ENCODE data around the gene RELL1.

RELL1 gene

DNA sequence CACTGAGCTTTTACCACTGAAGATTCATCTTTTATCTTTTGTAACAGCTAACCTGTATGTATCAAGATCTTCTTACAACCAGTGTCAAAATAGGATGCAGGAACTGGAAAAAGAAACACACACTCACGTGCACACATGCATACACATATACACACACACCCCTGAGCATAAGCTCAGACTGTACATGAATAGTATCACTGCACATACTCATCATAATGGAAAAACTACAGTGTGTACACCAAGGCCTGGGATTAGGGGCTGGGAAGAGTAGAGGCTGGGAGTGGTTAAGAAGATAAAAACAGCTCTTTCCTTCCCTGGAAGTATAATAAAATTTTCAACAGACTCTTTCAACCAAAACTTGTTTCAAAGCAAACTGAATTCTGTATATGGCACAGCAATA is 73.4 kb downstream of the RELL1 start:
- no peak overlapping the region for H3K4me3 ChIP-seq (ENCODE audit: low read length)
- no peak for DNase-seq (ENCODE audit: low read depth, low spot score)

- H3K4me3 ChIP-seq (ENCODE audit: low read length) = no peak overlapping the region
- DNase-seq (ENCODE audit: low read depth, low spot score) = no peak
Measured at GRCh38 chr4:37609626-37610025, 76.5 kb downstream of the RELL1 start.

- H3K4me3 ChIP-seq (ENCODE audit: low read length) = no peak overlapping the region
- DNase-seq (ENCODE audit: low read depth, low spot score) = no peak
Measured at GRCh38 chr4:37607018-37607417, 79.2 kb downstream of the RELL1 start.

- no peak overlapping the region for H3K4me3 ChIP-seq (ENCODE audit: low read length)
- no peak for DNase-seq (ENCODE audit: low read depth, low spot score)
Measured at GRCh38 chr4:37605843-37606565, 80.2 kb downstream of the RELL1 start.

GRCh38 chr4:37604461-37604860 is 81.7 kb downstream of the RELL1 start:
- H3K4me3 ChIP-seq (ENCODE audit: low read length) = no peak overlapping the region
- no peak for DNase-seq (ENCODE audit: low read depth, low spot score)

- H3K4me3 ChIP-seq (ENCODE audit: low read length) = no peak overlapping the region
- no peak for DNase-seq (ENCODE audit: low read depth, low spot score)
Measured at GRCh38 chr4:37603711-37604110, 82.5 kb downstream of the RELL1 start.

GRCh38 chr4:37603070-37603468 is 83.1 kb downstream of the RELL1 start:
- H3K4me3 ChIP-seq (ENCODE audit: low read length) = no peak overlapping the region
- DNase-seq (ENCODE audit: low read depth, low spot score) = peak; percentile 25

DNA sequence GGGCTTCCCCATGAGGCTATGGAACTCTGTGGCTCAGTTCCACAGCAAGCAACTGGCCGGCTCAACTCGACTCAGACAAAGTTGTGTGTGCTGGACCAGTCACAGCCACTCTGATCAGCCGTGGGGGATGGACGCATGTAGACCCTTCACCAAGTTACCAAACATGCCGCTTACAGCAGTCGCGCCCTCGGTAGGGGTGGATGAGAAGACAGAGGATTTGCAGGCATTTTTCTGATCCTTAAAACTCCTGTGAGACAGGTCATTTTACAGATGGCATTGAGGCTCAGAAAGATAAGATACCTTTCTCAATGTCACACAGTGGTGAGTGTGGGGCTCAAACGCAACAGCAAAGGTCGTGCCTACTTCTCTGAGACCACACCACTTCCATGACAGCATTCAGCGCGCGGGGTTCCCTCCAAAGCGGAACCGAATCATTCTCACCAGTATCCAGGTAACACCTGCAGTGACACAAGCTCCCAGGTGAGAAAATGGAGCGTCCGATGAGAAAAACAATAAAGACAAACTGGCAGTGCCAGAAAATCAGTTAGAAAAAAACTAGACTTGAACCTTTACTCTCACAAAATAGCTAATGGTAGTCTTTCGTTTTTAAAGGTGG is 83.6 kb downstream of the RELL1 start:
- DNase-seq (ENCODE audit: low read depth, low spot score) = no peak

DNA sequence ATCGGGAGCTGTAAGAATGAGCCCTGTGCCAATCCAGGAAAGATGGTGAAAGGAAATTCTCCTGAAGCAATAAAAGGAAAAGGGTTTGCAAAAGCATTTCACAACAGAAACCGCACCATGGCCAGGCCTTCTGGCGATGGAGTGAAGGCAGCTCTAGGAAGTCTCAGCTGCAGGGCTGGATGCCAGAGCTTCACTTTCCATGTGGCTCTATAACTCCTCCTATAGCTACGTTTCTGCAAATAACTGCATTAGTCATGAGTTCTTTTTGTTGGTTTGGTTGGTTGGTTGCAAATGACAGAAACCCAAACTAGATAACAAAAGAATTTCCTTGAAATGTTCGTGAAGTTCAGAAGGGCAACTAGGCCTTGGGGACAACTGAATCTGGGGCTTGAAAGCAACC is 84.6 kb downstream of the RELL1 start:
- no peak overlapping the region for H3K4me3 ChIP-seq (ENCODE audit: low read length)
- DNase-seq (ENCODE audit: low read depth, low spot score) = no peak

More for the DNA sequence above, 83.6 kb downstream of the RELL1 start:
- H3K4me3 ChIP-seq (ENCODE audit: low read length) = no peak overlapping the region

- no peak for DNase-seq (ENCODE audit: low read depth, low spot score)
- no peak overlapping the region for H3K4me3 ChIP-seq (ENCODE audit: low read length)
Measured at GRCh38 chr4:37599092-37599790, 86.9 kb downstream of the RELL1 start.

DNA sequence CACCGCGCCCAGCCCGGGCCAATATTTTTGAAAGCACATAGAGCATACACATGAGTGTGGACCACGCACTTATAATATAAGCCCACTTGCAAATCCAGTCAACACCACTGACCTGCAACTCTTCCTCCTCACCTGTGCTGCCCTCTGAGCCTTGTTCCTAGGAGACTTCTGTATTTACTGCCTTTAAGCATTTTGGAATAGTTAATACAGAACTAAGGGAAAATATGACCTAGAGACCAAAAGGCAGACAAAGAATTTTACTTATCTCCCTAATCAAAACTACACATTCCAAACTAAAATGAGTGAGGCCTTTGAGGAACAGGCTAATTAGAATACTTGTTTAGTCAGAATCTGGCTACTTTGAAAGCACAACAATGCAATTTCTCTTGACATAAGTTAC is 89.1 kb downstream of the RELL1 start:
- H3K4me3 ChIP-seq (ENCODE audit: low read length) = no peak overlapping the region
- no peak for DNase-seq (ENCODE audit: low read depth, low spot score)

- no peak overlapping the region for H3K4me3 ChIP-seq (ENCODE audit: low read length)
- DNase-seq (ENCODE audit: low read depth, low spot score) = no peak
Measured at GRCh38 chr4:37595875-37596680, 90.1 kb downstream of the RELL1 start.

DNA sequence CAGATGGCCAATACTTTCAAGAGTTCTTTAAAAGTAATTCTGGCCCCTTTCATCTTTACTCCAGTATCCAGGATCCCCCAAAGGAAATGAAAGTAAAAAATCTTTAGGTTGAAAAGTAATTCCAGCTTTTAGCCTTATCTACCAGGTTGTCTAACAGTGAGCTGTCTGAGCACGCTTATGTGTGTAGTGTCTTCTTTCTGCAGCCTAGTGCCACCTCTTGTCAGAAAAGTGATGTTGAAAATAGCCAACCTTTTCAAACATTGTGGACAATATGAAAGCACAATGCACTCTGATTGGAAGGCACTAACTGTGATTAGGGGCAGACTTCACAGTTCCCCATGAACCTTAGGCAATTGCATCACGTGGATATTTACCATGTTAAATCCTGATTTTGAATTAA is 92.1 kb downstream of the RELL1 start:
- no peak for DNase-seq (ENCODE audit: low read depth, low spot score)
- H3K4me3 ChIP-seq (ENCODE audit: low read length) = no peak overlapping the region

DNA sequence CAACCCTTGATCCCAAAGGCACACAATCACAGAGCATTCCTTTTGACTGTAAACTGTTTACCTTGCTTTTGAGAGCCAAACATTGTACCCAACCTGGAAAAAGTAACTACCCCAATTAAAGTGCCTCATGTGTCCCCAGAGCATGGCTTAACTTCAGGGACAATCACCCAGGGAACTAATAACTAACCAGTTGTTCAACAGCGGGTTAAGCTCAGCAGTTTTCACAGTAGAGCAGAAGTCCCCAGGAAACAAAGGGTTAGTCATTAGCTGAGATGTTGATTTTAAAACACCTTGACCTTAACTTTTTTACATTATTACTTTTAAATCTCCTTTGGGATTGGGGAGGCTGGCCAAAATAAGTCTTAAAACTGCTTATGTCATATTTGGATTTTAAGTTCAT is 94.8 kb downstream of the RELL1 start:
- DNase-seq (ENCODE audit: low read depth, low spot score) = no peak
- H3K4me3 ChIP-seq (ENCODE audit: low read length) = no peak overlapping the region

GRCh38 chr4:37590016-37590415 is 96.2 kb downstream of the RELL1 start:
- H3K4me3 ChIP-seq (ENCODE audit: low read length) = no peak overlapping the region
- DNase-seq (ENCODE audit: low read depth, low spot score) = no peak

DNA sequence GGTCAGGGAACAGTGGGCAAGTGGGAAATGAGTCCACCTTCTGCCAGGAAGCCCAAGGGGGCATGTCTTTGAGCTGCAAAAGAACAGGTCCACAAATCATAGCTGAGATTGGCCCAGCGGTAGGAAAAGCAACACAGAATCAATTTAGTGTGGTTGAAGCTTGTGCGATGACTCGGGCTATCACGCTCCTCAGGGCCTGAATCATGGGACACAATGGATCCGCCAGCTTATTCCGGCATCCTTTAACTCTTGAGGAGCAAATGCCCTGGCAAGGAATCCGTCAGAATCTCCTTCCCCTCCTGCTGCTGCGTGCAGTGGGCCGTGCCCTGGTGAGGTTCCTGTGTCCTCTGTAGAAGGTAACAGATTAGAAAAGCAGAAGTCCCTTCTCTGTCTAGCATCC is 98.0 kb downstream of the RELL1 start:
- no peak for DNase-seq (ENCODE audit: low read depth, low spot score)
- no peak overlapping the region for H3K4me3 ChIP-seq (ENCODE audit: low read length)

DNA sequence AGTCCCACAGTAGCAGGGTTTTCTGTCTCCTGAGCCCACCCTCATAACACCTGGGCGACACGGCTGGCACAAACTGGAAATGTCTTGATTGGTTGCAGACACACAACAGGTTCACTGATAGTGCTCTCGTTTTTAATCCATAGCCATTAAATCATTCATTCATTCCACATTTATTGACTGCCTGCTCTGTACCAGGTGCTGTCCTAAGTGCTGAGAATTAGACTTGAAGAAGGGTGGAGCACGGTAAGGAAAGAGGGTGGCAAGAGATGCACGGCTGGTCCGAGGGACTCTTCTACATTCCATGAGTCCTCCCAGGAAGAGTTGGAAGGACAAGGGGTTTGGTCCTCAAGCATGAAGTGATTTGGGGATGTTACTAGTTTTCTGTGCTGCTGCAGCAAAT is 100.0 kb downstream of the RELL1 start:
- DNase-seq (ENCODE audit: low read depth, low spot score) = no peak
- no peak overlapping the region for H3K4me3 ChIP-seq (ENCODE audit: low read length)

DNA sequence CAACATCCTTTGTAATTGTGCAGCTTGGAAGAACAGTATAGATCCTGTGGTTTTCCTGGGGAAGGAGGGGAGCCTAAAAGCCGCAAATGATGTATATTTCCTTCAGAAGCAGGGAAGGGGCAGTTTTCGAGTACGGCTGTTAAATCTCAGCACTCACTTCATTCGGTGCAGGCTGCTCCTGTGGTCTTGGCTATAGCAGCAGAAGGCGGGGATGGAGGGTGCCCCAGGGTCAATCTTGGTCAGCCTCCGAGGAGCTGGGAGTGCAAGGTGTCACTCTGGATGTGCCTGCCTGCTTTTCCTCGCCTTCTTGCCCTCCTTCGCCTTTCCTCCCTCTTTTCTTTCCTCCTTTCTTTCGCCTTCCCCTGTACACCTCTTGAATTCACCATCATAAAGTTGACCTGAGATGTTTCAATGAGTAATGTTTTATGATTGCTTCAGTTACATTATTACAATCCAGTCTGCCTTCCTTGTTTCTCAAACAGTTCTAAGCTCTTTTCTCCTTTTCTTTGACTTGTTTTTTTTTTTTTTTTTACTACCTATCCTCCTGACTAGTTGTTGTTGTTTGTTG is 101.6 kb downstream of the RELL1 start:
- no peak overlapping the region for H3K4me3 ChIP-seq (ENCODE audit: low read length)
- DNase-seq (ENCODE audit: low read depth, low spot score) = no peak

DNA sequence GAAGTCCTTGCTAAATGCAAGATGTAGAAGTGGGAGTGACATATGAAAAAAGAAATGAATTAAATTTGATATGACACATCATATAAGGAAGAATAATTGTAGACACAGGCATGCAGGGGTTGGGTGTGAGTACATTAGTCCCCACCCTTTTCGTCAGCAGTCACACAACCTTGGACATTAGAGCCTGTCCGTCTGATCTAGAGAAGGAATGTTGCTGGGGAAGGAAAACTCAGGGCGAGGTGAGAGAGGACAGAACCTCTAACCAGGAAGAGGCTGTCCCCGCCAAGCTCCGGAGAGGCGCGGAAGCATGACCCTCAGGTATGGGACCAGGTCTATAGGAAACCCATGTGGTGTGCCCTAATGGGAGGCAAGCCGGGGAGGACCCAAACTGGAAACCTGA is 102.1 kb downstream of the RELL1 start:
- no peak overlapping the region for H3K4me3 ChIP-seq (ENCODE audit: low read length)
- no peak for DNase-seq (ENCODE audit: low read depth, low spot score)

Measured in Jurkat, Clone E6-1 (cell line).